GM12878 (cell line): ENCODE measurements around the gene EEF1G. TPM values are rescaled to one million over a fixed set of nuclear protein-coding genes. Genes with fewer than 3 reads are reported as not detected.
"Not testable (repeated sequence)": the region's sequence is repeated elsewhere in the genome, so short reads cannot be mapped to it uniquely, and the experiment has no call there.

Experiments used
- ATAC-seq: fragments of 200-7000 bp; cut with Tn5 transposase; 3 replicates; pipeline ENCODE4 v1.9.1; 2020; ENCODE audit warnings: mild to moderate bottlenecking, moderate library complexity
- BruUV-seq: library from RNA; stranded (reverse); fragments of 400-500 nt; replicated peaks from 2 replicates; lab custom pipeline; 2021; lab: Mats Ljungman, UMichigan
- CTCF ChIA-PET: fragments of 300-600 bp; sonication (Branson Sonifier 250); formaldehyde crosslinking; extraction: SDS; loops from one replicate; lab custom pipeline; 2021; ENCODE audit warnings: inconsistent platforms; lab: Yijun Ruan, JAX
- POLR2A ChIA-PET: fragments of 350-600 bp; formaldehyde crosslinking; extraction: SDS; loops from one replicate; lab custom pipeline; 2021; ENCODE audit warnings: inconsistent platforms; lab: Charles Lee
- RAD21 ChIA-PET: fragments of 300-600 bp; sonication (Branson Sonifier 250); formaldehyde crosslinking; loops from one replicate; lab custom pipeline; 2023; ENCODE audit warnings: antibody characterized with exemption; ENCODE audit not compliant: unreplicated experiment; lab: Charles Lee
- SMC1A ChIA-PET: fragments of 300-600 bp; sonication (Branson Sonifier 250); formaldehyde crosslinking; loops from one replicate; lab custom pipeline; 2023; ENCODE audit not compliant: unreplicated experiment, uncharacterized antibody; lab: Charles Lee
- DNase-seq: peaks from one replicate; pipeline ENCODE4 v3.0.0-alpha.2; 2011; ENCODE audit warnings: low read depth, low spot score
- FAIRE-seq: peaks from 3 replicates; lab custom pipeline; 2011; peaks lifted over from hg19 to GRCh38; lab: Jason Lieb, UNC
- H2AFZ ChIP-seq: 2 replicates; pipeline ENCODE4 v1.6.0; 2011; ENCODE audit warnings: low read depth, low read length, control low read depth; ENCODE audit not compliant: control insufficient read depth
- H3K27ac ChIP-seq: 2 replicates; pipeline ENCODE4 v1.5.1; 2011; ENCODE audit warnings: control low read depth; ENCODE audit not compliant: control insufficient read depth, insufficient read depth
- H3K27me3 ChIP-seq, 2 experiments: replicated peaks in 1 of 2; 2 replicates each; pipeline versions ENCODE4 v1.6.0 to v1.6.1; 2011; ENCODE audit warnings: low read length in 1 of 2; ENCODE audit not compliant: control insufficient read depth in 2 of 2, insufficient read depth in 2 of 2
- H3K36me3 ChIP-seq, 2 experiments: 2 replicates each; pipeline ENCODE4 v1.5.1; 2011; ENCODE audit warnings: low read length in 1 of 2; ENCODE audit not compliant: control insufficient read depth in 2 of 2, insufficient read depth in 2 of 2
- H3K4me1 ChIP-seq: 2 replicates; pipeline ENCODE4 v1.6.1; 2011; ENCODE audit warnings: mild to moderate bottlenecking, low read length, moderate library complexity, mixed read lengths; ENCODE audit not compliant: control insufficient read depth, insufficient read depth
- H3K4me2 ChIP-seq: 2 replicates; pipeline ENCODE4 v1.6.0; 2011; ENCODE audit warnings: control low read depth; ENCODE audit not compliant: control insufficient read depth, insufficient read depth
- H3K4me3 ChIP-seq: fragments of 200-600 bp; sonication (generic); 2 replicates; pipeline ENCODE4 v1.5.1; 2016
- H3K79me2 ChIP-seq: 2 replicates; pipeline ENCODE4 v1.6.0; 2011; ENCODE audit warnings: low read length; ENCODE audit not compliant: control insufficient read depth, insufficient read depth
- H3K9ac ChIP-seq: 2 replicates; pipeline ENCODE4 v1.8.0; 2011; ENCODE audit warnings: low read length, control low read depth, mixed read lengths; ENCODE audit not compliant: control insufficient read depth, insufficient read depth
- H3K9me3 ChIP-seq: replicated peaks from 3 replicates; pipeline ENCODE4 v1.5.1; 2011; ENCODE audit warnings: mild to moderate bottlenecking, low read length; ENCODE audit not compliant: control insufficient read depth, insufficient read depth
- H4K20me1 ChIP-seq: 2 replicates; pipeline ENCODE4 v1.6.0; 2011; ENCODE audit not compliant: control insufficient read depth, insufficient read depth
- EP300 ChIP-seq, 2 experiments: fragments of 150-350 bp in 1 of 2; IDR thresholded peaks; 2 replicates each; pipeline ENCODE4 v1.6.1; 2011 to 2012; ENCODE audit warnings: low read depth in 2 of 2, low read length in 2 of 2, borderline replicate concordance in 1 of 2, improper control_type of control experiment in 1 of 2, inconsistent platforms in 1 of 2; ENCODE audit not compliant: control insufficient read depth in 1 of 2
- IRF4 ChIP-seq: IDR thresholded peaks from 2 replicates; pipeline ENCODE4 v1.6.1; 2011; ENCODE audit warnings: low read depth, low read length
- NFXL1 ChIP-seq: fragments of 450-650 bp; IDR thresholded peaks from 2 replicates; pipeline ENCODE4 v1.6.1; 2017; ENCODE audit warnings: antibody characterized with exemption, mild to moderate bottlenecking, borderline replicate concordance
- NR2C1 ChIP-seq: fragments of 450-650 bp; IDR thresholded peaks from 2 replicates; pipeline ENCODE4 v1.6.1; 2017; ENCODE audit warnings: antibody characterized with exemption, mild to moderate bottlenecking, moderate library complexity
- RBBP5 ChIP-seq: fragments of 200-600 bp; sonication (generic); conservative IDR thresholded peaks from 2 replicates; pipeline ENCODE4 v1.6.1; 2016
- RUNX3 ChIP-seq: IDR thresholded peaks from 2 replicates; pipeline ENCODE4 v1.6.1; 2012; ENCODE audit warnings: low read length, inconsistent platforms
- SUPT20H ChIP-seq: IDR thresholded peaks from 2 replicates; pipeline ENCODE4 v1.6.1; 2011; ENCODE audit warnings: low read depth, mild to moderate bottlenecking, low read length, moderate library complexity, borderline replicate concordance; ENCODE audit not compliant: control insufficient read depth
- TBL1XR1 ChIP-seq: IDR thresholded peaks from 2 replicates; pipeline ENCODE4 v1.6.1; 2012; ENCODE audit warnings: low read depth, low read length, improper control_type of control experiment
- WGBS: methylation state at CpG from one replicate; pipeline ENCODE4 v1.1.6; 2016; ENCODE audit warnings: low lambda C conversion rate; ENCODE audit not compliant: insufficient replicate concordance, insufficient coverage; ENCODE audit errors: missing lambda C conversion rate; 5-methylcytosine and 5-hydroxymethylcytosine counted together
- in situ Hi-C: fragments of 300-500 bp; cut with MboI; formaldehyde crosslinking; loops from 9 replicates; pipeline ENCODE4 v1.14.3; 2018; ENCODE audit warnings: mixed read lengths
- intact Hi-C: fragments of 100-400 bp; cut with micrococcal nuclease; formaldehyde crosslinking; loops from one replicate; pipeline ENCODE4 v1.14.2; 2022; ENCODE audit not compliant: unreplicated experiment
- polyA plus RNA-seq, 11 experiments: library from polyadenylated mRNA; depleted of rRNA in 4 of 11; unstranded in 6 of 11; stranded (reverse) in 5 of 11; fragments of >200 nt; fragmentation: Nextera tagmentation in 4 of 11; fragmentation: Illumina TruSeq in 1 of 11; extraction: Ambion mirVana in 4 of 11; extraction: Trizol in 1 of 11; gene quantifications; 1 replicate in 1 of 11; 2 replicates in 10 of 11; pipeline versions ENCODE4 v1.2.1 to v1.2.3, GENCODE V29; 2011 to 2016; ENCODE audit warnings: inconsistent platforms in 2 of 11, missing spikeins in 2 of 11, low read depth in 1 of 11
- total RNA-seq, 4 experiments: library from RNA; depleted of rRNA in 3 of 4; stranded (reverse); fragments of >200 nt in 3 of 4; fragmentation: Illumina TruSeq in 1 of 4; extraction: Trizol in 1 of 4; gene quantifications; 2 replicates each; pipeline versions ENCODE4 v1.2.1 to v1.2.3, GENCODE V29; 2013 to 2021
- TF ChIP-seq, protein P1 (sequence below): fragments of 450-650 bp; IDR thresholded peaks from 2 replicates; pipeline ENCODE4 v1.6.1; 2017; ENCODE audit warnings: mild to moderate bottlenecking, low read depth, inconsistent platforms; ENCODE audit not compliant: poor library complexity, severe bottlenecking
- TF ChIP-seq, protein P2 (sequence below): IDR thresholded peaks from 2 replicates; pipeline ENCODE4 v1.6.1; 2011; ENCODE audit warnings: borderline replicate concordance, low read depth, mild to moderate bottlenecking, moderate library complexity, mixed read lengths, low read length; ENCODE audit not compliant: insufficient read depth; ENCODE audit errors: extremely low read length

Gene EEF1G
- total and polyA plus RNA-seq, 10 of the 15 experiments (the other 5 are each of a cell fraction or from before 2014, with no cell fraction given) = 850 to 2,739 (median 2,277) TPM

DNA sequence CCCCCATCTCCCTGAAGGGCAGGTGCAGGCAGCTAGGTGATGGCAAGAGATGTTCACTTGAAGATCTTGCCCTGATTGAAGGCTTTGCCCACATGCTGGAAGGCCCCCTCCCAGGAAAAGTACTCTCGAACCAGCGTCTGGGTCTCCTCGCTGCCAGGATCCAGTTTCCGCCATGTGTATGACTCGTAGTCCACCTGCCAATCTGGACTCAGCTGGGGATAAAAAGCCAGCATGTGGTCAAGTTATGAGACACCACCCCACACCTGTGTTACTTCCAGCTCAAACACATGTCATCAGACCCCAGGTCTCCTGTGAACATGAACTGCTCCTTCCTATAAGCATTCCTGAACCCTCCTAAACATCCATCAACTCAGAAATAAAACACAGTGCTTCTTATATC lies 14.1 kb downstream of the EEF1G start:
- H3K4me2 ChIP-seq, H4K20me1 ChIP-seq, H3K27me3 ChIP-seq, H2AFZ ChIP-seq, H3K27ac ChIP-seq, DNase-seq, FAIRE-seq, H3K9me3 ChIP-seq, H3K4me3 ChIP-seq, H3K79me2 ChIP-seq, ATAC-seq, H3K9ac ChIP-seq: not testable (repeated sequence)
- Histone ChIP-seq H3K36me3 (peaks cover 15 to 25% of the 10 kb centered on the region in 2 experiments; a peak in 3 of 4 replicates), H3K4me1 (peaks cover 57% of the 10 kb centered on the region)
- TSS peak; percentile 100 for BruUV-seq
- WGBS = 93% methylated on average over 3 of the region's 5 CpGs
- ChIA-PET CTCF (interaction anchor here (0.7 to 7.5 kb wide), 18 partner anchors 8 to 178 kb away, joined by 3 to 246 read pairs (median 6); partner anchors contain the start of gene EEF1G), RAD21 (interaction anchor here (0.8 to 13.9 kb wide), 8 partner anchors 8 to 165 kb away, joined by 3 to 313 read pairs (median 7); partner anchors contain the start of genes AHNAK and TUT1), SMC1A (interaction anchor here (0.6 to 11.4 kb wide), 13 partner anchors 9 to 1772 kb away, joined by 3 to 212 read pairs (median 7); partner anchors contain the start of genes EEF1G and SCGB1A1), POLR2A (interaction anchor here (0.6 to 11.4 kb wide), 5 partner anchors 11 to 135 kb away, joined by 3 to 188 read pairs (median 5); partner anchors contain the start of gene AHNAK)
- intact Hi-C loops (loop anchor here (1.0 kb wide), 2 partner anchors 18 to 135 kb away; no protein-coding TSS in a partner anchor), in situ Hi-C loops (loop anchor here (10.0 kb wide), 1 partner anchor 135 kb away; no protein-coding TSS in a partner anchor)

DNA sequence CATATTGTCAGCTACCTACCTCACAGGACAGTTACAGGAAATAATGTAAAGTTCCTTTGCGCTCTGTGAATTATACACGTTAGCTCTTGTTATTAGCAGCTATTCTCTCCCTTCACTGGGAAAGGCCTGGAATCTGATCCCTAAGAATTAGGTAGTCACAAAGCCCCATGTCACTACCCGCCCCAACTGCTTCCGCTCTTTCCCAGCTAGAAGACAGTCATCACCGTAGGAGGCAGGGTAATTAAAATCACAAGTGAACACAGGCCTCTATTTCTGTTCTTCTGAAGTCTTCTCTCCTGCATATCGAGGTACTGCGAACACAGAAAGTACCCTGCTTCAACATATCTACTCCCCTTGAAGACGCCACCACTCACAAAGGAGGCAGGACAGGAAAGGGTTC lies 14.5 kb downstream of the EEF1G start:
- Histone ChIP-seq H4K20me1 (no peaks in the 10 kb centered on the region), H3K27me3 (no peaks in the 10 kb centered on the region), H3K9me3 (no peaks in the 10 kb centered on the region), H3K4me1 (peaks cover 61% of the 10 kb centered on the region), H3K4me2 (no peak overlapping the region; the same call in 1 of the 2 replicates), H3K36me3 (peaks cover 15 to 24% of the 10 kb centered on the region in 2 experiments; a peak in 3 of 4 replicates), H3K9ac (no peak overlapping the region), H2AFZ (no peak overlapping the region), H3K79me2 (no peaks in the 10 kb centered on the region; the same call in none of the 2 replicates), H3K27ac (no peak overlapping the region; the same call in 1 of the 2 replicates), H3K4me3 (no peak overlapping the region)
- RAD21 ChIA-PET = interaction anchor here (0.6 to 13.9 kb wide), 12 partner anchors 7 to 165 kb away, joined by 3 to 313 read pairs (median 10); partner anchors contain the start of genes AHNAK, C11orf98, CSKMT and EEF1G
- 78% methylated on average over 8 of the region's 8 CpGs for WGBS
- CTCF ChIA-PET = interaction anchor here (0.7 to 7.5 kb wide), 16 partner anchors 8 to 178 kb away, joined by 3 to 246 read pairs (median 6); partner anchors contain the start of gene TUT1
- in situ Hi-C loops (loop anchor here (10.0 kb wide), 1 partner anchor 134 kb away; no protein-coding TSS in a partner anchor), intact Hi-C loops (no loop called here)
- BruUV-seq = no TSS peak
- SMC1A ChIA-PET = interaction anchor here (0.6 to 11.4 kb wide), 14 partner anchors 8 to 1772 kb away, joined by 3 to 212 read pairs (median 6); partner anchors contain the start of genes EEF1G and SCGB1A1
- ATAC-seq (no peak), FAIRE-seq (no peak), DNase-seq (no peak)
- POLR2A ChIA-PET = interaction anchor here (0.6 to 11.4 kb wide), 7 partner anchors 12 to 134 kb away, joined by 3 to 188 read pairs (median 4); partner anchors contain the start of genes AHNAK, B3GAT3 and EEF1G
- TF ChIP-seq NR2C1 (no peak), NFXL1 (no peak), RUNX3 (no peak), RBBP5 (no peak), TBL1XR1 (no peak), SUPT20H (no peak), EP300 (IDR thresholded peaks at IDR 0.05; ENCODE audit: borderline replicate concordance in 1 of 2, control insufficient read depth in 1 of 2, low read depth in 2 of 2, low read length in 2 of 2) (no peak), IRF4 (no peak)
- TF ChIP-seq, protein P1, sequence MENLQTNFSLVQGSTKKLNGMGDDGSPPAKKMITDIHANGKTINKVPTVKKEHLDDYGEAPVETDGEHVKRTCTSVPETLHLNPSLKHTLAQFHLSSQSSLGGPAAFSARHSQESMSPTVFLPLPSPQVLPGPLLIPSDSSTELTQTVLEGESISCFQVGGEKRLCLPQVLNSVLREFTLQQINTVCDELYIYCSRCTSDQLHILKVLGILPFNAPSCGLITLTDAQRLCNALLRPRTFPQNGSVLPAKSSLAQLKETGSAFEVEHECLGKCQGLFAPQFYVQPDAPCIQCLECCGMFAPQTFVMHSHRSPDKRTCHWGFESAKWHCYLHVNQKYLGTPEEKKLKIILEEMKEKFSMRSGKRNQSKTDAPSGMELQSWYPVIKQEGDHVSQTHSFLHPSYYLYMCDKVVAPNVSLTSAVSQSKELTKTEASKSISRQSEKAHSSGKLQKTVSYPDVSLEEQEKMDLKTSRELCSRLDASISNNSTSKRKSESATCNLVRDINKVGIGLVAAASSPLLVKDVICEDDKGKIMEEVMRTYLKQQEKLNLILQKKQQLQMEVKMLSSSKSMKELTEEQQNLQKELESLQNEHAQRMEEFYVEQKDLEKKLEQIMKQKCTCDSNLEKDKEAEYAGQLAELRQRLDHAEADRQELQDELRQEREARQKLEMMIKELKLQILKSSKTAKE = no peak
- TF ChIP-seq, protein P2, sequence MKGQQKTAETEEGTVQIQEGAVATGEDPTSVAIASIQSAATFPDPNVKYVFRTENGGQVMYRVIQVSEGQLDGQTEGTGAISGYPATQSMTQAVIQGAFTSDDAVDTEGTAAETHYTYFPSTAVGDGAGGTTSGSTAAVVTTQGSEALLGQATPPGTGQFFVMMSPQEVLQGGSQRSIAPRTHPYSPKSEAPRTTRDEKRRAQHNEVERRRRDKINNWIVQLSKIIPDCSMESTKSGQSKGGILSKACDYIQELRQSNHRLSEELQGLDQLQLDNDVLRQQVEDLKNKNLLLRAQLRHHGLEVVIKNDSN = no peak
